Mesenchymal stem cell (in vitro differentiated cells and primary cell): ENCODE results near the gene TSC22D2.

ENCODE experiments used
- DNase-seq: peaks from one replicate; pipeline ENCODE4 v3.0.0-alpha.2; 2013
- H2AFZ ChIP-seq: one replicate; pipeline ENCODE4 v1.6.1; 2013; ENCODE audit warnings: low read depth, mild to moderate bottlenecking, control low read depth, inconsistent platforms, low read length, moderate library complexity
- H2AK5ac ChIP-seq: 2 replicates; pipeline ENCODE4 v1.6.1; 2013; ENCODE audit warnings: low read length, moderate library complexity, mild to moderate bottlenecking, inconsistent platforms; ENCODE audit not compliant: severe bottlenecking
- H2BK120ac ChIP-seq: one replicate; pipeline ENCODE4 v1.6.1; 2013; ENCODE audit warnings: low read depth, mild to moderate bottlenecking, inconsistent platforms, low read length, moderate library complexity
- H2BK12ac ChIP-seq, 2 experiments: one replicate each; pipeline ENCODE4 v1.6.1; 2013; ENCODE audit warnings: inconsistent platforms in 2 of 2, low read length in 2 of 2, mild to moderate bottlenecking in 2 of 2, moderate library complexity in 2 of 2, control low read depth in 1 of 2
- H2BK15ac ChIP-seq: one replicate; pipeline ENCODE4 v1.6.1; 2013; ENCODE audit warnings: mild to moderate bottlenecking, low read depth, inconsistent platforms; ENCODE audit not compliant: poor library complexity, severe bottlenecking
- H2BK5ac ChIP-seq: 2 replicates; pipeline ENCODE4 v1.6.1; 2013; ENCODE audit warnings: low read depth, mild to moderate bottlenecking, low read length, control low read depth, inconsistent platforms; ENCODE audit not compliant: poor library complexity, severe bottlenecking
- H3K14ac ChIP-seq, 2 experiments: one replicate each; pipeline ENCODE4 v1.6.1; 2013; ENCODE audit warnings: inconsistent platforms in 2 of 2, low read length in 2 of 2, control low read depth in 1 of 2, mild to moderate bottlenecking in 1 of 2, moderate library complexity in 1 of 2
- H3K18ac ChIP-seq, 2 experiments: one replicate each; pipeline ENCODE4 v1.6.1; 2013; ENCODE audit warnings: inconsistent platforms in 2 of 2, low read length in 2 of 2, control low read depth in 1 of 2, low read depth in 1 of 2, mild to moderate bottlenecking in 1 of 2
- H3K23ac ChIP-seq, 2 experiments: one replicate each; pipeline ENCODE4 v1.6.1; 2013; ENCODE audit warnings: inconsistent platforms in 2 of 2, low read length in 2 of 2, mild to moderate bottlenecking in 2 of 2, moderate library complexity in 2 of 2, control low read depth in 1 of 2
- H3K27ac ChIP-seq: 2 replicates; pipeline ENCODE4 v1.5.1; 2013; ENCODE audit warnings: mild to moderate bottlenecking, moderate library complexity, low read length, control low read depth, inconsistent platforms; ENCODE audit not compliant: poor library complexity, severe bottlenecking
- H3K27me3 ChIP-seq, 2 experiments: 2 replicates each; pipeline versions ENCODE4 v1.6.1 to v1.7.0; 2013; ENCODE audit warnings: low read length in 2 of 2, mild to moderate bottlenecking in 2 of 2, moderate library complexity in 2 of 2, control low read depth in 1 of 2, inconsistent platforms in 1 of 2; ENCODE audit not compliant: control insufficient read depth in 1 of 2, insufficient read depth in 1 of 2
- H3K36me3 ChIP-seq, 2 experiments: 2 replicates each; pipeline versions ENCODE4 v1.6.1 to v1.7.0; 2013; ENCODE audit warnings: low read length in 2 of 2, control low read depth in 1 of 2, inconsistent platforms in 1 of 2, low read depth in 1 of 2, mild to moderate bottlenecking in 1 of 2; ENCODE audit not compliant: insufficient read depth in 2 of 2, control insufficient read depth in 1 of 2
- H3K4ac ChIP-seq, 2 experiments: one replicate each; pipeline ENCODE4 v1.6.1; 2013; ENCODE audit warnings: inconsistent platforms in 2 of 2, low read length in 2 of 2, mild to moderate bottlenecking in 2 of 2, moderate library complexity in 2 of 2, control low read depth in 1 of 2, low read depth in 1 of 2
- H3K4me1 ChIP-seq: 2 replicates; pipeline ENCODE4 v1.6.1; 2013; ENCODE audit warnings: low read depth, low read length, control low read depth; ENCODE audit not compliant: control insufficient read depth, insufficient read depth
- H3K4me2 ChIP-seq: 2 replicates; pipeline ENCODE4 v1.6.1; 2013; ENCODE audit warnings: low read length, mild to moderate bottlenecking, inconsistent platforms; ENCODE audit not compliant: poor library complexity, severe bottlenecking
- H3K4me3 ChIP-seq, 2 experiments: 2 replicates each; pipeline versions ENCODE4 v1.5.1 to v1.7.0; 2013; ENCODE audit warnings: low read length in 2 of 2, mild to moderate bottlenecking in 2 of 2, control low read depth in 1 of 2, low read depth in 1 of 2; ENCODE audit not compliant: insufficient read depth in 1 of 2
- H3K79me1 ChIP-seq: replicated peaks from 2 replicates; pipeline ENCODE4 v1.6.1; 2013; ENCODE audit warnings: mild to moderate bottlenecking, control low read depth, low read length, inconsistent platforms; ENCODE audit not compliant: poor library complexity, severe bottlenecking
- H3K9ac ChIP-seq: 2 replicates; pipeline ENCODE4 v1.7.0; 2013; ENCODE audit warnings: mild to moderate bottlenecking, low read length, moderate library complexity
- H3K9me3 ChIP-seq: 2 replicates; pipeline ENCODE4 v1.7.0; 2013; ENCODE audit warnings: mild to moderate bottlenecking, low read length; ENCODE audit not compliant: control insufficient read depth
- H4K8ac ChIP-seq: one replicate; pipeline ENCODE4 v1.6.1; 2013; ENCODE audit warnings: inconsistent platforms, mild to moderate bottlenecking, low read length, moderate library complexity
- H4K91ac ChIP-seq: one replicate; pipeline ENCODE4 v1.6.1; 2013; ENCODE audit warnings: mild to moderate bottlenecking, low read length, inconsistent platforms
- WGBS: methylation state at CpG from one replicate; pipeline ENCODE4 v1.1.7; 2013; ENCODE audit warnings: mixed read lengths; 5-methylcytosine and 5-hydroxymethylcytosine counted together

The TSC22D2 gene

DNA sequence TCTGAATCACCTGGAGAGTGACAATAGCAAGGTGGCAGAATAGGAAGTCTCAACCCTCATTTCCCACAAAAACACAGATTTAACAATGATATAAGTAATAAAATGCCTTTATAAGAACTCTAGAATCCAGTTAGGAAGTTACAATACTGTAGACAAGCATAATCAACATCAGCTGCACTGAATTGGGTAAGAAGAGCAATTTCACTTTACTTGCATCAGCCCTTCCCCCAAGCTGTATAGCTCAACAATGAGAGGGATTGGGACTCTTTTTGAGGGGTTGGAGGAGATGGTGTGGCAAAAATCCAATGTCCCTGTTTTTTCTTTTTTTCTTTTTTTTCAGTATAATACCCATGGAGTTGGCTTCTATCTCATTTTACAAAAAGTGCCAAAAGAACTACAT, 75.1 kb downstream of the TSC22D2 start:
- Histone ChIP-seq H3K79me1 (no peaks in the 10 kb centered on the region), H3K4me1 (no peaks in the 10 kb centered on the region), H3K27ac (no peak overlapping the region), H2BK120ac (no peak overlapping the region), H3K4me2 (no peak overlapping the region), H3K4ac (no peak overlapping the region), H3K9me3 (peaks cover 21% of the 10 kb centered on the region), H3K18ac (no peak overlapping the region), H3K36me3 (no peaks in the 10 kb centered on the region), H3K27me3 (no peaks in the 10 kb centered on the region), H3K14ac (no peak overlapping the region), H2BK5ac (no peak overlapping the region), H3K4me3 (no peak overlapping the region), H4K8ac (no peak overlapping the region), H2BK15ac (no peak overlapping the region), H2AFZ (no peak overlapping the region), H2AK5ac (no peak overlapping the region), H3K23ac (no peak overlapping the region), H2BK12ac (no peak overlapping the region), H4K91ac (no peak overlapping the region), H3K9ac (no peak overlapping the region)
- DNase-seq: no peak

DNA sequence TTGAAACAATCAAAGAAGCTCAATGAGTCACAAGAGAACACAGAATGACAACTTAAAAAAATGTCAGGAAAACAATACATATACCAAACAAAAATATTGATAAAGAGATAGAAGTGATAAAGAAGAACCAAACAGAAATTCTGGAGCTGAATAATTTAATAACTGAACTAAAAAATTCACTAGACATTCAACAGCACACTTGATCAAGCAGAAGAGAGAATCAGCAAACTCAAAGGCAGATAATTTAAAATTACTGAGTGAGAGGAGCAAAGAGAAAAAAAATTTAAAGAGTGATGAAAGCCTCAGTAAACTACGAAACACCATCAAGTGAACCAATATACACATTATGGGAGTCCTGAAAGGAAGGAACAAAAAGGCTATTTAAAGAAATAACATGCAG, 76.3 kb downstream of the TSC22D2 start:
- Histone ChIP-seq H3K23ac (no peak overlapping the region), H4K8ac (no peak overlapping the region), H3K18ac (no peak overlapping the region), H2AK5ac (no peak overlapping the region), H3K4me2 (no peak overlapping the region), H3K4me1 (no peaks in the 10 kb centered on the region), H2BK5ac (no peak overlapping the region), H3K36me3 (no peaks in the 10 kb centered on the region), H3K9ac (no peak overlapping the region), H3K4ac (no peak overlapping the region), H2BK12ac (no peak overlapping the region), H2BK120ac (no peak overlapping the region), H3K14ac (no peak overlapping the region), H3K27ac (no peak overlapping the region), H3K27me3 (no peaks in the 10 kb centered on the region), H2AFZ (no peak overlapping the region), H3K4me3 (no peak overlapping the region), H3K79me1 (no peaks in the 10 kb centered on the region), H2BK15ac (no peak overlapping the region), H4K91ac (no peak overlapping the region), H3K9me3 (peaks cover 18% of the 10 kb centered on the region)
- WGBS: no CpG with 5 or more reads among the region's 1 CpG
- DNase-seq: no peak

DNA sequence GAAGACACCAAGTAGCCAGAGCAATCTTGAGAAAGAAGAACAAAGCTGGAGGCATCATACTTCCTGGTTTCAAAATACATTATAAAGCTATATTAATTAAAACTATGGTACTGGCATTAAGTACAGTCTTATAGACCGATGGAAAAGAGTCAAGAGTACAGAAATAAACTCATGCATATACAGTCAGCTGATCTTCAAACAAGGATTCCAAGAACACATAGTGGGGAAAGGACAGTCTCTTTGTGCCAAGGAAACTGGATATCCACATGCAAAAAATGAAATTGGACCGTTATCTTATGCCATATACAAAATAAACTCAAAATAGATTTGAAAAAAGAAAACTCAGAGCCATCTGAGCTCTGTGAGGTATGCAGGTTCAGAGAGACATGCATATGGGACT, 80.8 kb downstream of the TSC22D2 start:
- no peaks in the 10 kb centered on the region for H3K4me1 ChIP-seq
- H3K18ac ChIP-seq: no peak overlapping the region
- H4K91ac ChIP-seq: no peak overlapping the region
- no peak overlapping the region for H2BK15ac ChIP-seq
- H2AK5ac ChIP-seq: no peak overlapping the region
- no peak overlapping the region for H3K27ac ChIP-seq
- H3K14ac ChIP-seq: no peak overlapping the region
- H2BK12ac ChIP-seq: no peak overlapping the region
- no peak overlapping the region for H2AFZ ChIP-seq
- H3K4me2 ChIP-seq: no peak overlapping the region
- H3K9me3 ChIP-seq: peaks cover 18% of the 10 kb centered on the region
- H3K27me3 ChIP-seq: no peaks in the 10 kb centered on the region
- H3K4me3 ChIP-seq: no peak overlapping the region
- no peak overlapping the region for H3K9ac ChIP-seq
- H2BK120ac ChIP-seq: no peak overlapping the region
- 100% methylated on average over 1 of the region's 2 CpGs for WGBS
- H3K79me1 ChIP-seq: no peaks in the 10 kb centered on the region
- no peak overlapping the region for H2BK5ac ChIP-seq
- no peak overlapping the region for H3K23ac ChIP-seq
- no peak for DNase-seq
- H3K4ac ChIP-seq: no peak overlapping the region
- no peak overlapping the region for H4K8ac ChIP-seq
- no peaks in the 10 kb centered on the region for H3K36me3 ChIP-seq

DNA sequence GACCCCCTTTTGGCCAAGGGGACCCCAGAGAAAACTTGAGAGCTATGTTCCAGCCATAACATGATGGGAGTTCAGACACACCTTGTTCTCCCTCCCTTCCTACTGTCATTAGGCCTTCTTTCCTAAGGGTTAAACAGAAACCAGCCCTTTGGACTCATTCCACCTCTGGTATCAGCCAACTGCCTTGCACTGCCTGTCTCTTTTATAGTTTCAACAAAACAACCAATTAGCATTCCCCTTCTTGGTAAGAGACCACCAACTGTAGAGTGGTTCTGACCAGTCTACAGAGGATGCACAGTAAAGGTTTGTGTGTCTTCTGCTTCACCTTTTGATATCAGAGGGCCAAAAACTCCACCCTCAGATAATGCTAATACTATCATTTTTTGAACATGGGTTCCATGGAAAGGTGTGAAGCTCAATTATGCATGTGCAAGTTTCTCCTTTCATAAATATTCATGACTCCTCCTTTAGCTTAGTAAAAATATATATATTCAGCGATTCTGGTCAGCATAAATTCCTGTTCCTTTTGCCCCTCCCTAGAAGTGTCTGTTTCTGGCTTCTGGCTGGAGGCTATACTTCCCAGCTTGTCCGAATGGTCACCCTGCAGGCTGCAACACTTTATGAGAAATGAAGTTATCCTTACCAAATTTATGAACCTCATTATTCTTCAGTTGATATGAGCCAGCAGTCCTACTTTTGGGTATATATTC, 82.3 kb downstream of the TSC22D2 start:
- H2AFZ ChIP-seq: no peak overlapping the region
- DNase-seq: no peak
- no peak overlapping the region for H3K14ac ChIP-seq
- H3K9ac ChIP-seq: no peak overlapping the region
- H2AK5ac ChIP-seq: no peak overlapping the region
- H3K23ac ChIP-seq: no peak overlapping the region
- no peak overlapping the region for H3K27ac ChIP-seq
- H4K8ac ChIP-seq: no peak overlapping the region
- no peak overlapping the region for H3K18ac ChIP-seq
- no peak overlapping the region for H3K4ac ChIP-seq
- no peak overlapping the region for H3K4me3 ChIP-seq
- H2BK120ac ChIP-seq: no peak overlapping the region
- peaks cover 12% of the 10 kb centered on the region for H3K9me3 ChIP-seq
- H2BK5ac ChIP-seq: no peak overlapping the region
- no peak overlapping the region for H2BK12ac ChIP-seq
- H4K91ac ChIP-seq: no peak overlapping the region
- H3K79me1 ChIP-seq: peaks cover 2% of the 10 kb centered on the region
- WGBS: 98% methylated on average over 2 of the region's 2 CpGs
- H3K4me1 ChIP-seq: peaks cover 1% of the 10 kb centered on the region
- H3K27me3 ChIP-seq: no peaks in the 10 kb centered on the region
- H3K36me3 ChIP-seq: no peaks in the 10 kb centered on the region
- no peak overlapping the region for H2BK15ac ChIP-seq
- no peak overlapping the region for H3K4me2 ChIP-seq
